Measurements from ENCODE around the gene DDR2. TPM values are rescaled to one million over a fixed set of nuclear protein-coding genes. Genes with fewer than 3 reads are reported as not detected.

Gene DDR2
- total and polyA plus RNA-seq, 5 donors = 12.8 to 82.1 (median 62.8) TPM

GRCh38 chr1:162682013-162682419 lies 49.8 kb downstream of the DDR2 start:
- peaks cover 8% of the 10 kb centered on the region for H3K4me1 ChIP-seq (ENCODE audit: control insufficient read depth, insufficient read depth, low read length)
- intact Hi-C loops (cut with DNase I) = loop anchor here in 1 of 4 donors (10.0 kb wide), 1 partner anchor 47 kb away; the partner anchor contains the start of gene DDR2

GRCh38 chr1:162687870-162688269 lies 55.6 kb downstream of the DDR2 start:
- peak; percentile 63 to 66 for ATAC-seq
- Histone ChIP-seq H3K4me1 (ENCODE audit: control insufficient read depth, insufficient read depth, low read length) (peaks cover 16% of the 10 kb centered on the region), H3K9me3 (ENCODE audit: control insufficient read depth, low read length) (no peaks in the 10 kb centered on the region), H3K27ac (ENCODE audit: low read length) (peak overlapping the region; percentile 96), H3K27me3 (ENCODE audit: control insufficient read depth, insufficient read depth) (no peaks in the 10 kb centered on the region), H3K4me3 (ENCODE audit: low read length) (no peak overlapping the region)
- DNase-seq = no peak
- WGBS = 63% methylated on average over 6 of the region's 6 CpGs
- intact Hi-C loops (cut with DNase I) = loop anchor here in 1 of 4 donors (10.0 kb wide), 1 partner anchor 53 kb away; the partner anchor contains the start of gene DDR2

More at GRCh38 chr1:162682013-162682419, 49.8 kb downstream of the DDR2 start:
- WGBS = 45% methylated on average over 1 of the region's 1 CpG
- peak; percentile 77 to 94 for ATAC-seq
- H3K27ac ChIP-seq (ENCODE audit: low read length) = peak overlapping the region; percentile 6
- peak; percentile 65 to 84 (median 71) for DNase-seq
- no peaks in the 10 kb centered on the region for H3K9me3 ChIP-seq (ENCODE audit: control insufficient read depth, low read length)
- H3K4me3 ChIP-seq (ENCODE audit: low read length) = no peak overlapping the region
- no peaks in the 10 kb centered on the region for H3K27me3 ChIP-seq (ENCODE audit: control insufficient read depth, insufficient read depth)

DNA sequence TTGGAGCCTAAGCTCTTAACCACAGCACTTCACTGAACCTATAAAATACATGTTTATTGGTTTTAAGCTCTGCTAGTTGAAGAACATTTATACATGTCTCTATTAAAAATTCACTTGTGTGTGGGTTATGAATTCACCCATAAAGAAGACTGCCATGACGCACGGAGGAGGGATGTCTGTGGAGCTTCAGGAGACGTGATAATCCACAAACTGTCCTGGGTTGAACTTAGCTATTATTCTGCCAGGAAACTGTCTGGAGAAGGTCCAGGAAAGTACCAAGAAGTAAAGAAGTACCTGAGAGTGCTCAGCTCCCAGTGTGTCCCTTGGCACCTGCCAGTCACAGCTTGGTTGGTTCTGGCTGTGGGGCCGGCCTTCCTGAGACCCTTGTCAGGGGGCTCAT lies 56.3 kb downstream of the DDR2 start:
- Histone ChIP-seq H3K9me3 (ENCODE audit: control insufficient read depth, low read length) (no peaks in the 10 kb centered on the region), H3K27me3 (ENCODE audit: control insufficient read depth, insufficient read depth) (no peaks in the 10 kb centered on the region), H3K27ac (ENCODE audit: low read length) (peak overlapping the region; percentile 96), H3K4me3 (ENCODE audit: low read length) (no peak overlapping the region), H3K4me1 (ENCODE audit: control insufficient read depth, insufficient read depth, low read length) (peaks cover 18% of the 10 kb centered on the region)
- intact Hi-C loops (cut with DNase I) = loop anchor here in 1 of 4 donors (10.0 kb wide), 1 partner anchor 54 kb away; the partner anchor contains the start of gene DDR2
- DNase-seq (no peak), ATAC-seq (peak; percentile 49 to 50)
- 52% methylated on average over 4 of the region's 4 CpGs for WGBS

DNA sequence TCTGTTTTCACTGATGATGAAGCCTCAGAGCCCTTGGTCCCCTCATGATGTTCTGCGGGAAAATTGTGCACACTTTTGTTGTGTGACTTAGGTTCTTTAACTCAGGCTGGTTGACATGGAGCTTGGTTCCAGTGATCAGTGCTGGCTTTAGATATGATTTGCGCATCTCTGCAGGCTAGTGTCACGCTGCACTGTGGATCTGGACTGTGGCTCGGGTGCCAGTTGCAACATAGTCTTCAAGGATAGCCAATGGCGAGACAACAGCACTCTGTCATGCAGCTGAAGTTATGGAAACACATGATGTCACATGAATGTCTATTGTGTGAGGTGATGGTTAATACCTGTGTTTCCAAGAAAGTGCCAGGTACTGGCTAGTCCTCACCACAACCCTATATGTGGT lies 56.7 kb downstream of the DDR2 start:
- ATAC-seq (no peak), DNase-seq (no peak)
- Histone ChIP-seq H3K9me3 (ENCODE audit: control insufficient read depth, low read length) (no peaks in the 10 kb centered on the region), H3K27me3 (ENCODE audit: control insufficient read depth, insufficient read depth) (no peaks in the 10 kb centered on the region), H3K4me1 (ENCODE audit: control insufficient read depth, insufficient read depth, low read length) (peaks cover 20% of the 10 kb centered on the region), H3K27ac (ENCODE audit: low read length) (peak overlapping the region; percentile 16), H3K4me3 (ENCODE audit: low read length) (no peak overlapping the region)
- 92% methylated on average over 5 of the region's 5 CpGs for WGBS
- intact Hi-C loops (cut with DNase I) = loop anchor here in 1 of 4 donors (10.0 kb wide), 1 partner anchor 54 kb away; the partner anchor contains the start of gene DDR2

DNA sequence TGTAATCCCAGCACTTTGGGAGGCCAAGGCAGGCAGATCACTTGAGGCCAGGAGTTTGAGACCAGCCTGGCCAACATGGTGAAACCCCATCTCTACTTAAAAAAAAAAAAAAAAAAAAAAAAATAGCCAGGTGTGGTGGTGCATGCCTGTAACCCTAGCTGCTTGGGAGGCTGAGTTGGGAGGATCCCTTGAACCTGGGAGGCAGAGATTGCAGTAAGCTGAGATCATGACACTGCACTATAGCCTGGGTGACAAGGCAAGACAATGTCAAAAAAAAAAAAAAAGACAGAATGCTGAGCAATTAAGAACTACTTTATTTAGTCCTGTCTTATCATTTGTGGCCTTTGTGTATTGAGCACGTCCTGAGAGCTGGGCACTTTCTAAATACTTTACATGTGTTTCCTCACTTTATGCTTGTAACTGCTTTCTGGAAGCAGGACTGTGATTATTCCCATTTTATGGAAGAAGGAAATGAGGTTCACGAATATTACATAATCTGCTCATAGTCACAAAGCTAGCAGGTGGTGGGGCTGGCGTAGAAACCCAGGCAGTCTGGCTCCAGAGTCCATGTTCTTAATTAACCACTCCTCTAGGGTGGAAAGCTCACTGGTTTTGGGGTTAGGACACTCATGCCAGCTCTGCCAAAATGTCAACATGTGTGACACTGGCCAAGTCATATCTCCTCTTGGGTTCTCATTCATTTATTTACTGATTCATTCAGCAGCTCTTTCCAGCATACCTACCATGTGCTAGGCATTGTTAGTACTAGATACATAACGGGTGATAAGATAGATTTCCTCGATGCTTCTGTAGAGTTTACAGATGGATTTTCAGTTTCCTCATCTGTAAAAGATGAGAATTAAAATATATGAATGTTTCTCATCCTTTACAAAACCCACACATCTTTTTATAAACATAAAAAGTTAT lies 57.7 kb downstream of the DDR2 start:
- no peaks in the 10 kb centered on the region for H3K27me3 ChIP-seq (ENCODE audit: control insufficient read depth, insufficient read depth)
- no peaks in the 10 kb centered on the region for H3K9me3 ChIP-seq (ENCODE audit: control insufficient read depth, low read length)
- peak; percentile 42 to 73 (median 44) for DNase-seq
- intact Hi-C loops (cut with DNase I) = loop anchor here in 1 of 4 donors (10.0 kb wide), 1 partner anchor 55 kb away; the partner anchor contains the start of gene DDR2
- H3K4me1 ChIP-seq (ENCODE audit: control insufficient read depth, insufficient read depth, low read length) = peaks cover 21% of the 10 kb centered on the region
- ATAC-seq = peak; percentile 13 to 19
- H3K27ac ChIP-seq (ENCODE audit: low read length) = peak overlapping the region; percentile 89
- WGBS = 44% methylated on average over 5 of the region's 5 CpGs
- no peak overlapping the region for H3K4me3 ChIP-seq (ENCODE audit: low read length)

- Histone ChIP-seq H3K27me3 (ENCODE audit: control insufficient read depth, insufficient read depth) (no peaks in the 10 kb centered on the region), H3K27ac (ENCODE audit: low read length) (peak overlapping the region; percentile 73), H3K4me3 (ENCODE audit: low read length) (no peak overlapping the region), H3K9me3 (ENCODE audit: control insufficient read depth, low read length) (no peaks in the 10 kb centered on the region), H3K4me1 (ENCODE audit: control insufficient read depth, insufficient read depth, low read length) (peaks cover 21% of the 10 kb centered on the region)
- 21% methylated on average over 7 of the region's 7 CpGs for WGBS
- peak; percentile 79 to 93 for ATAC-seq
- peak; percentile 77 to 84 (median 82) for DNase-seq
- intact Hi-C loops (cut with DNase I) = no loop called here
Measured at GRCh38 chr1:162690672-162691434, 58.6 kb downstream of the DDR2 start.

- Histone ChIP-seq H3K27me3 (ENCODE audit: control insufficient read depth, insufficient read depth) (no peaks in the 10 kb centered on the region), H3K9me3 (ENCODE audit: control insufficient read depth, low read length) (no peaks in the 10 kb centered on the region), H3K4me3 (ENCODE audit: low read length) (no peak overlapping the region), H3K4me1 (ENCODE audit: control insufficient read depth, insufficient read depth, low read length) (peaks cover 26% of the 10 kb centered on the region), H3K27ac (ENCODE audit: low read length) (peak overlapping the region; percentile 82)
- WGBS = 60% methylated on average over 4 of the region's 4 CpGs
- no peak for ATAC-seq
- no peak for DNase-seq
- intact Hi-C loops (cut with DNase I) = no loop called here
Measured at GRCh38 chr1:162691999-162692575, 59.8 kb downstream of the DDR2 start.

GRCh38 chr1:162694911-162695310 lies 62.6 kb downstream of the DDR2 start:
- no peak for DNase-seq
- 77% methylated on average over 4 of the region's 4 CpGs for WGBS
- Histone ChIP-seq H3K4me1 (ENCODE audit: control insufficient read depth, insufficient read depth, low read length) (peaks cover 25% of the 10 kb centered on the region), H3K9me3 (ENCODE audit: control insufficient read depth, low read length) (no peaks in the 10 kb centered on the region), H3K27me3 (ENCODE audit: control insufficient read depth, insufficient read depth) (no peaks in the 10 kb centered on the region), H3K4me3 (ENCODE audit: low read length) (no peak overlapping the region), H3K27ac (ENCODE audit: low read length) (no peak overlapping the region)
- intact Hi-C loops (cut with DNase I) = no loop called here
- no peak for ATAC-seq

GRCh38 chr1:162695687-162696086 lies 63.4 kb downstream of the DDR2 start:
- Histone ChIP-seq H3K9me3 (ENCODE audit: control insufficient read depth, low read length) (no peaks in the 10 kb centered on the region), H3K4me3 (ENCODE audit: low read length) (no peak overlapping the region), H3K4me1 (ENCODE audit: control insufficient read depth, insufficient read depth, low read length) (peaks cover 24% of the 10 kb centered on the region), H3K27me3 (ENCODE audit: control insufficient read depth, insufficient read depth) (no peaks in the 10 kb centered on the region), H3K27ac (ENCODE audit: low read length) (no peak overlapping the region)
- 44% methylated on average over 1 of the region's 1 CpG for WGBS
- DNase-seq (no peak), ATAC-seq (no peak)
- intact Hi-C loops (cut with DNase I) = no loop called here

- peak; percentile 82 to 92 (median 91) for DNase-seq
- intact Hi-C loops (cut with DNase I) = no loop called here
- H3K27ac ChIP-seq (ENCODE audit: low read length) = peak overlapping the region; percentile 95
- H3K4me3 ChIP-seq (ENCODE audit: low read length) = no peak overlapping the region
- H3K9me3 ChIP-seq (ENCODE audit: control insufficient read depth, low read length) = no peaks in the 10 kb centered on the region
- peak; percentile 98 for ATAC-seq
- 18% methylated on average over 5 of the region's 5 CpGs for WGBS
- H3K4me1 ChIP-seq (ENCODE audit: control insufficient read depth, insufficient read depth, low read length) = peaks cover 21% of the 10 kb centered on the region
- no peaks in the 10 kb centered on the region for H3K27me3 ChIP-seq (ENCODE audit: control insufficient read depth, insufficient read depth)
Measured at GRCh38 chr1:162696286-162696862, 64.1 kb downstream of the DDR2 start.
